ENCODE measurements around the gene CDH11. TPM values are rescaled to one million over a fixed set of nuclear protein-coding genes. Genes with fewer than 3 reads are reported as not detected.

The CDH11 gene
- total RNA-seq, 2 experiments from 2014 or later, result not detected

DNA sequence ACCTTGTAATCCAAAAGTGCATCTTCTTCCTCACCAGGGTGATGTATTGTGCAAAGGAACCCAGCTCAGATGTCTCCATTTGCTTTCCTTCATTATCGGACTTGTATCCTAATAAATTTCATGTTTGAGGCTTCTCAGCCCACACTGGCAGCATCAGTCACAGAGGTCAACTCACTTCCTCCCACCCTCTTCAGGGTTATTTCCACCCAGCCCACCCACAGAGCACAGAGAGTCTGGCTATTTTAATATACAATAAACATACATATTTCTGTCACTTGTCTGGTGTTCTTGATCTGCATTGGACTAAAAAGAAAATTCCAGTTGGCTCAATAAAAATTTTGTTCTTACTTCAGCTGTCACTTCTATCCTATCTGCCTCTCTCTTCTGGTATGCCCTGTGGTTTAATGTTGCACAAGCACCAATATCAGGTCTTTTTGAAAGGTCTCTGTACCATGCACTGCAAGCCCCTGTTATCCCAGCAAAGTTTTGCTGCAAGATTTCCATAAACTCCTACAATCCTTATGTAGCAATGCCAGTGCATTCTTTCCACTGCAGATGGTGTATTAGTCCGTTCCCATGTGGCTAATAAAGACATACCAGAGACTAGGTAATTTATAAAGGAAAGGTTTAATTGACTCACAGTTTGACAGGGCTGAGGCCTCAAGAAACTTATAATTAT lies 201.8 kb downstream of the CDH11 start:
- TF ChIP-seq EZH2phosphoT487 (IDR thresholded peaks at IDR 0.05; ENCODE audit: borderline replicate concordance, low read depth, low read length), result no peak
- no peak for TF ChIP-seq CTCF (conservative IDR thresholded peaks at IDR 0.05; ENCODE audit: low read length)
- H3K27ac ChIP-seq (ENCODE audit: low read depth, low read length, poor library complexity, severe bottlenecking), result no peak overlapping the region
- no peaks in the 10 kb centered on the region for H3K9me3 ChIP-seq (ENCODE audit: low read length)
- no peaks in the 10 kb centered on the region for H3K9me2 ChIP-seq (ENCODE audit: insufficient read depth, low read length)
- no peaks in the 10 kb centered on the region for H3K4me1 ChIP-seq (ENCODE audit: insufficient read depth, low read length, poor library complexity, severe bottlenecking)
- H3K79me2 ChIP-seq (ENCODE audit: insufficient read depth, low read depth, low read length), result no peaks in the 10 kb centered on the region
- no peak overlapping the region for H3K4me3 ChIP-seq (ENCODE audit: low read depth, low read length, poor library complexity, severe bottlenecking)
- intact Hi-C loops (cut with micrococcal nuclease; ENCODE audit: unreplicated experiment), result no loop called here
- no peaks in the 10 kb centered on the region for H4K20me1 ChIP-seq (ENCODE audit: insufficient read depth, low read length)
- POLR2A ChIA-PET, result no interaction called here
- no peaks in the 10 kb centered on the region for H3K36me3 ChIP-seq (ENCODE audit: insufficient read depth, low read length)
- no TSS peak for BruUV-seq (replicated peaks)
- H2AFZ ChIP-seq (ENCODE audit: low read length), result no peak overlapping the region
- CTCF ChIA-PET (ENCODE audit: unreplicated experiment), result interaction anchor here (0.5 kb wide), 1 partner anchor 941 kb away, joined by 3 read pairs; no protein-coding TSS in a partner anchor
- DNase-seq (ENCODE audit: low spot score), result no peak
- no peak overlapping the region for H3K4me2 ChIP-seq (ENCODE audit: low read length)

DNA sequence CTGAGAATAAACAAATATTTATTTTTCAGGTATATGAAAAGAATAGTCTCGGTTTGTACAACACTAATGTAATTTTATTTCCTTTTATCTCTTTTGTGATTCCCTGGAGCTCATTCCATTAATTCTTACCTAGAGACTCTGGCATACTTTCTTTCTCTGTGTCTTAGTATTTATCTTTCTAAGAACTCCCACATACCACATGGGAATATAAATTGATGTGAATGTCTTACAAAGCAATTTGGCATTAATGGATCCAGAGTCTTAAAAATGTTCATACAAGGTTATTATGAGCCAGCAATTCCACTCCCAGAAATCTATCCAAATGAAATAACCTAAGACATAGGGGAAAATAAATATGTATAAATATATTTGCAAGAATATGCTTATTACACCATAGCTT lies 202.7 kb downstream of the CDH11 start:
- Histone ChIP-seq H3K4me3 (ENCODE audit: low read depth, low read length, poor library complexity, severe bottlenecking) (no peak overlapping the region), H3K27ac (ENCODE audit: low read depth, low read length, poor library complexity, severe bottlenecking) (no peak overlapping the region), H3K4me2 (ENCODE audit: low read length) (no peak overlapping the region), H2AFZ (ENCODE audit: low read length) (no peak overlapping the region), H3K36me3 (ENCODE audit: insufficient read depth, low read length) (no peaks in the 10 kb centered on the region), H3K79me2 (ENCODE audit: insufficient read depth, low read depth, low read length) (no peaks in the 10 kb centered on the region), H3K4me1 (ENCODE audit: insufficient read depth, low read length, poor library complexity, severe bottlenecking) (no peaks in the 10 kb centered on the region), H4K20me1 (ENCODE audit: insufficient read depth, low read length) (no peaks in the 10 kb centered on the region), H3K9me2 (ENCODE audit: insufficient read depth, low read length) (no peaks in the 10 kb centered on the region), H3K9me3 (ENCODE audit: low read length) (no peaks in the 10 kb centered on the region)
- TF ChIP-seq CTCF (conservative IDR thresholded peaks at IDR 0.05; ENCODE audit: low read length) (no peak), EZH2phosphoT487 (IDR thresholded peaks at IDR 0.05; ENCODE audit: borderline replicate concordance, low read depth, low read length) (no peak)
- BruUV-seq (replicated peaks), result no TSS peak
- DNase-seq (ENCODE audit: low spot score), result no peak
- ChIA-PET CTCF (ENCODE audit: unreplicated experiment) (interaction anchor here (0.5 kb wide), 1 partner anchor 942 kb away, joined by 3 read pairs; no protein-coding TSS in a partner anchor), POLR2A (interaction anchor here (0.9 to 1.0 kb wide), 2 partner anchors 9 to 15 kb away, joined by 3 to 4 read pairs; no protein-coding TSS in a partner anchor)
- intact Hi-C loops (cut with micrococcal nuclease; ENCODE audit: unreplicated experiment), result no loop called here

DNA sequence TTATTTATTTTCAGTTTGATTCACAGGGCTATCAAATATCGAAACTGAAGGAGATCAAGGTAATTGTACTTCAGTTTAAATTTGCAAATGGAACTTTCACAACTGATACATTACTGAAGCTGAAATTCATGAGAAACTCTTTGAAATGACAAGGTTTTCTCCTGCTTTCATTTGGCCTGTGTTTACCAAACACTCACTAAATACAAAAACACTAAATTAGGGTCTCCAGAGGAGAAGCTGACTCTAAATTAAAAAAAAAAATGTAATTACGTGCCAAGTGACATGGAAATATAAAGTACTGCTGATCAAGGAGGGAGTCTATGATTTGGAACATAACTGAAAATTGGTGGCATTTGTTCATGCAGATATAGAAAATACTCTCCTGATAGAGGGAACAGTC lies 205.8 kb downstream of the CDH11 start:
- no peak for TF ChIP-seq EZH2phosphoT487 (IDR thresholded peaks at IDR 0.05; ENCODE audit: borderline replicate concordance, low read depth, low read length)
- no peak for TF ChIP-seq CTCF (conservative IDR thresholded peaks at IDR 0.05; ENCODE audit: low read length)
- no peaks in the 10 kb centered on the region for H3K9me3 ChIP-seq (ENCODE audit: low read length)
- intact Hi-C loops (cut with micrococcal nuclease; ENCODE audit: unreplicated experiment), result no loop called here
- no peaks in the 10 kb centered on the region for H3K4me1 ChIP-seq (ENCODE audit: insufficient read depth, low read length, poor library complexity, severe bottlenecking)
- no peaks in the 10 kb centered on the region for H3K79me2 ChIP-seq (ENCODE audit: insufficient read depth, low read depth, low read length)
- H3K9me2 ChIP-seq (ENCODE audit: insufficient read depth, low read length), result no peaks in the 10 kb centered on the region
- H2AFZ ChIP-seq (ENCODE audit: low read length), result no peak overlapping the region
- ChIA-PET POLR2A (interaction anchor here (0.6 kb wide), 1 partner anchor 1071 kb away, joined by 4 read pairs; no protein-coding TSS in a partner anchor), CTCF (ENCODE audit: unreplicated experiment) (no interaction called here)
- no peak overlapping the region for H3K27ac ChIP-seq (ENCODE audit: low read depth, low read length, poor library complexity, severe bottlenecking)
- BruUV-seq (replicated peaks), result no TSS peak
- no peak overlapping the region for H3K4me2 ChIP-seq (ENCODE audit: low read length)
- no peaks in the 10 kb centered on the region for H3K36me3 ChIP-seq (ENCODE audit: insufficient read depth, low read length)
- DNase-seq (ENCODE audit: low spot score), result no peak
- no peaks in the 10 kb centered on the region for H4K20me1 ChIP-seq (ENCODE audit: insufficient read depth, low read length)
- H3K4me3 ChIP-seq (ENCODE audit: low read depth, low read length, poor library complexity, severe bottlenecking), result no peak overlapping the region

Measured in OCI-LY7 (cell line).